ENCODE data around the gene EVA1A.

The EVA1A gene

GRCh38 chr2:75543446-75543845, 17.3 kb downstream of the EVA1A start:
- no peak for DNase-seq

GRCh38 chr2:75541430-75541829, 19.3 kb downstream of the EVA1A start:
- no peak for DNase-seq

- DNase-seq = no peak
Observed at GRCh38 chr2:75540994-75541393, 19.7 kb downstream of the EVA1A start.

GRCh38 chr2:75539955-75540716, 20.6 kb downstream of the EVA1A start:
- no peak for DNase-seq

- DNase-seq = no peak
Observed at GRCh38 chr2:75538521-75539490, 21.9 kb downstream of the EVA1A start.

GRCh38 chr2:75537658-75538057, 23.1 kb downstream of the EVA1A start:
- DNase-seq = no peak

- DNase-seq = no peak
Observed at GRCh38 chr2:75533135-75533534, 27.6 kb downstream of the EVA1A start.

GRCh38 chr2:75532488-75532887, 28.3 kb downstream of the EVA1A start:
- DNase-seq = no peak

- no peak for DNase-seq
Observed at GRCh38 chr2:75528221-75528977, 32.3 kb downstream of the EVA1A start.

GRCh38 chr2:75527676-75528075, 33.1 kb downstream of the EVA1A start:
- no peak for DNase-seq

- no peak for DNase-seq
Observed at GRCh38 chr2:75526842-75527241, 33.9 kb downstream of the EVA1A start.

- no peak for DNase-seq
Observed at GRCh38 chr2:75525434-75526310, 35.1 kb downstream of the EVA1A start.

- no peak for DNase-seq
Observed at GRCh38 chr2:75524276-75524911, 36.3 kb downstream of the EVA1A start.

GRCh38 chr2:75523313-75524275, 37.1 kb downstream of the EVA1A start:
- DNase-seq = no peak

- no peak for DNase-seq
Observed at GRCh38 chr2:75522543-75523312, 38.0 kb downstream of the EVA1A start.

- no peak for DNase-seq
Observed at GRCh38 chr2:75521225-75521872, 39.4 kb downstream of the EVA1A start.

GRCh38 chr2:75519843-75520242, 40.9 kb downstream of the EVA1A start:
- no peak for DNase-seq
